Tibial nerve (tissue), 4 donors: ENCODE results near the gene AKAP8L. TPM values are rescaled to one million over a fixed set of nuclear protein-coding genes. Genes with fewer than 3 reads are reported as not detected.

ENCODE experiments used
- DNase-seq, 2 donors: peaks; one replicate each; pipeline ENCODE4 v3.0.0-alpha.2; 2019; ENCODE audit warnings: low spot score in 2 of 2
- H3K27ac ChIP-seq, 4 donors: fragments of 200-600 bp; sonication (generic) in 3 of 4; one replicate each; pipeline ENCODE4 v1.5.1; 2017 to 2019; ENCODE audit warnings: mild to moderate bottlenecking in 1 of 4
- H3K27me3 ChIP-seq, 2 donors: fragments of 200-600 bp; sonication (generic) in 1 of 2; one replicate each; pipeline versions ENCODE4 v1.5.1 to v1.6.0; 2017 to 2019
- H3K36me3 ChIP-seq, 3 donors: fragments of 200-600 bp; sonication (generic); one replicate each; pipeline ENCODE4 v1.5.1; 2018 to 2019
- H3K4me1 ChIP-seq, 4 donors: fragments of 200-600 bp; sonication (generic) in 3 of 4; one replicate each; pipeline ENCODE4 v1.5.1; 2017 to 2019
- H3K4me3 ChIP-seq, 4 donors: fragments of 200-600 bp; sonication (generic) in 3 of 4; one replicate each; pipeline ENCODE4 v1.5.1; 2017 to 2019; ENCODE audit warnings: mild to moderate bottlenecking in 1 of 4, moderate library complexity in 1 of 4
- H3K9me3 ChIP-seq, 4 donors: fragments of 200-600 bp; sonication (generic) in 3 of 4; one replicate each; pipeline ENCODE4 v1.5.1; 2017 to 2019
- EP300 ChIP-seq, 2 donors: sonication (generic); formaldehyde crosslinking; IDR thresholded peaks; one replicate each; pipeline ENCODE4 v1.6.1; 2017; ENCODE audit warnings: antibody characterized with exemption in 2 of 2, mild to moderate bottlenecking in 1 of 2
- POLR2A ChIP-seq, 2 donors: fragments of 450-650 bp; IDR thresholded peaks; one replicate each; pipeline ENCODE4 v1.6.1; 2017; ENCODE audit warnings: antibody characterized with exemption in 2 of 2, mild to moderate bottlenecking in 2 of 2, moderate library complexity in 2 of 2
- WGBS, 2 donors: methylation state at CpG; one replicate each; pipeline ENCODE4 v1.1.5; 2018; 5-methylcytosine and 5-hydroxymethylcytosine counted together
- total RNA-seq, 4 donors: library from RNA; depleted of rRNA; stranded (reverse); fragments of >200 nt; gene quantifications; one replicate each; pipeline ENCODE4 v1.1.0, GENCODE V29; 2016
- TF ChIP-seq, protein P1 (sequence below), 5 experiments: fragments of 200-600 bp in 3 of 5; fragments of 450-650 bp in 2 of 5; sonication (generic) in 3 of 5; IDR thresholded peaks; one replicate each; pipeline ENCODE4 v1.5.1; 2016 to 2019; ENCODE audit warnings: antibody characterized with exemption in 5 of 5, mild to moderate bottlenecking in 3 of 5, moderate library complexity in 2 of 5

The AKAP8L gene
- total RNA-seq, 4 donors from 2014 or later: 170 to 248 (median 183) TPM

GRCh38 chr19:15403151-15403531, 15.6 kb downstream of the AKAP8L start:
- no peak overlapping the region for H3K4me3 ChIP-seq

GRCh38 chr19:15402411-15403150, 16.2 kb downstream of the AKAP8L start:
- 73 to 83% methylated on average over 10 to 15 of the region's 15 CpGs for WGBS, 2 donors
- H3K36me3 ChIP-seq: peaks cover 11 to 59% (median 30%) of the 10 kb centered on the region in 3 donors
- no peak overlapping the region for H3K4me3 ChIP-seq

More at GRCh38 chr19:15403151-15403531, 15.6 kb downstream of the AKAP8L start:
- 87 to 91% methylated on average over 10 of the region's 10 CpGs for WGBS, 2 donors
- H3K36me3 ChIP-seq: peaks cover 10 to 55% (median 25%) of the 10 kb centered on the region in 3 donors
- no peak for DNase-seq
- H3K27me3 ChIP-seq: no peaks in the 10 kb centered on the region
- H3K9me3 ChIP-seq: no peaks in the 10 kb centered on the region
- TF ChIP-seq, protein P1, sequence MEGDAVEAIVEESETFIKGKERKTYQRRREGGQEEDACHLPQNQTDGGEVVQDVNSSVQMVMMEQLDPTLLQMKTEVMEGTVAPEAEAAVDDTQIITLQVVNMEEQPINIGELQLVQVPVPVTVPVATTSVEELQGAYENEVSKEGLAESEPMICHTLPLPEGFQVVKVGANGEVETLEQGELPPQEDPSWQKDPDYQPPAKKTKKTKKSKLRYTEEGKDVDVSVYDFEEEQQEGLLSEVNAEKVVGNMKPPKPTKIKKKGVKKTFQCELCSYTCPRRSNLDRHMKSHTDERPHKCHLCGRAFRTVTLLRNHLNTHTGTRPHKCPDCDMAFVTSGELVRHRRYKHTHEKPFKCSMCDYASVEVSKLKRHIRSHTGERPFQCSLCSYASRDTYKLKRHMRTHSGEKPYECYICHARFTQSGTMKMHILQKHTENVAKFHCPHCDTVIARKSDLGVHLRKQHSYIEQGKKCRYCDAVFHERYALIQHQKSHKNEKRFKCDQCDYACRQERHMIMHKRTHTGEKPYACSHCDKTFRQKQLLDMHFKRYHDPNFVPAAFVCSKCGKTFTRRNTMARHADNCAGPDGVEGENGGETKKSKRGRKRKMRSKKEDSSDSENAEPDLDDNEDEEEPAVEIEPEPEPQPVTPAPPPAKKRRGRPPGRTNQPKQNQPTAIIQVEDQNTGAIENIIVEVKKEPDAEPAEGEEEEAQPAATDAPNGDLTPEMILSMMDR (IDR thresholded peaks at IDR 0.05): no peak
- TF ChIP-seq EP300 (IDR thresholded peaks at IDR 0.05): no peak
- TF ChIP-seq POLR2A (IDR thresholded peaks at IDR 0.05): no peak
- peaks cover 5 to 78% (median 36%) of the 10 kb centered on the region in 4 donors for H3K4me1 ChIP-seq
- peak overlapping the region in 2 of 4 donors; percentile 67 to 68 for H3K27ac ChIP-seq

GRCh38 chr19:15401397-15401710, 17.4 kb downstream of the AKAP8L start:
- Histone ChIP-seq H3K4me1 (peaks cover 5 to 64% (median 30%) of the 10 kb centered on the region in 4 donors), H3K27me3 (no peaks in the 10 kb centered on the region), H3K9me3 (no peaks in the 10 kb centered on the region), H3K27ac (peak overlapping the region in 2 of 4 donors; percentile 54 to 60), H3K4me3 (no peak overlapping the region), H3K36me3 (peaks cover 16 to 71% (median 43%) of the 10 kb centered on the region in 3 donors)
- 94% methylated on average over 17 of the region's 17 CpGs for WGBS, 2 donors
- no peak for TF ChIP-seq POLR2A (IDR thresholded peaks at IDR 0.05)
- TF ChIP-seq, protein P1 (IDR thresholded peaks at IDR 0.05): no peak
- TF ChIP-seq EP300 (IDR thresholded peaks at IDR 0.05): no peak
- DNase-seq: no peak

More at GRCh38 chr19:15402411-15403150, 16.2 kb downstream of the AKAP8L start:
- Histone ChIP-seq H3K27ac (peak overlapping the region in 2 of 4 donors; percentile 67 to 68), H3K27me3 (no peaks in the 10 kb centered on the region), H3K9me3 (no peaks in the 10 kb centered on the region), H3K4me1 (peaks cover 5 to 73% (median 36%) of the 10 kb centered on the region in 4 donors)
- TF ChIP-seq, protein P1 (IDR thresholded peaks at IDR 0.05): no peak
- TF ChIP-seq POLR2A (IDR thresholded peaks at IDR 0.05) (no peak), EP300 (IDR thresholded peaks at IDR 0.05) (no peak)
- DNase-seq: no peak

- Histone ChIP-seq H3K4me1 (peaks cover 5 to 59% (median 29%) of the 10 kb centered on the region in 4 donors), H3K9me3 (no peaks in the 10 kb centered on the region), H3K36me3 (peaks cover 16 to 77% (median 48%) of the 10 kb centered on the region in 3 donors), H3K4me3 (peak overlapping the region in 1 of 4 donors; percentile 26), H3K27me3 (no peaks in the 10 kb centered on the region), H3K27ac (peak overlapping the region in 2 of 4 donors; percentile 54 to 60)
- DNase-seq: no peak
- TF ChIP-seq POLR2A (IDR thresholded peaks at IDR 0.05): no peak
- peak in 1 of 2 donors; percentile 45 for TF ChIP-seq EP300 (IDR thresholded peaks at IDR 0.05)
- 78 to 83% methylated on average over 28 of the region's 29 CpGs for WGBS, 2 donors
Measured at GRCh38 chr19:15400521-15401396, 18.0 kb downstream of the AKAP8L start.

DNA sequence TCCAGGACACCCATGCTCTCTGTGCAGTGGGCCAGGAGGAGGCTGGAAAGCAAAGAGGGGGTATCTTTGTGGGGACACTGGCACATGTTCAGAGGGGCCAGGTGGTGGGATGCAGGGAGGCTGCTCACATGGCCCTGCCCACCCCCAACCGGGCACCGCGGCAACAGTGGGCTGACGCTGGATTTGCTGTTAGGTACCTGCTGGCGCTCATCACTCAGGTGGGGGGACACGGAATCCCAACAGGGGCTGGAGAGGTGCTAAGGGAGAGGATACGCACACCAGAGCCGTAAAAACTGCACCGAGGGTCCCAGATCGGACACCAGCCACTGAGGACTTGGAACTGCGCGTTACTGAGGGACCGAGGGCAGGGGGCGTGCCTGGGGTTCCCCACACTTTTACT, 19.2 kb downstream of the AKAP8L start:
- Histone ChIP-seq H3K36me3 (peaks cover 16 to 86% (median 48%) of the 10 kb centered on the region in 3 donors), H3K27ac (peak overlapping the region in 1 of 4 donors; percentile 54), H3K9me3 (no peaks in the 10 kb centered on the region), H3K27me3 (no peaks in the 10 kb centered on the region), H3K4me1 (peaks cover 2 to 48% (median 21%) of the 10 kb centered on the region in 4 donors), H3K4me3 (no peak overlapping the region)
- no peak for TF ChIP-seq POLR2A (IDR thresholded peaks at IDR 0.05)
- no peak for TF ChIP-seq EP300 (IDR thresholded peaks at IDR 0.05)
- TF ChIP-seq, protein P1 (IDR thresholded peaks at IDR 0.05): no peak
- WGBS, 2 donors: 94 to 96% methylated on average over 14 of the region's 14 CpGs
- no peak for DNase-seq
